Pancreas (tissue), 10 donors: ENCODE measurements around the gene CLCN6. TPM values are rescaled to one million over a fixed set of nuclear protein-coding genes. Genes with fewer than 3 reads are reported as not detected.

Experiments
- ATAC-seq, 4 donors: fragments of 200-7000 bp; cut with Tn5 transposase; one replicate each; pipeline versions ENCODE4 v1.8.0 to v1.9.1; 2020; ENCODE audit warnings: mild to moderate bottlenecking in 4 of 4, moderate library complexity in 4 of 4
- DNase-seq, 6 donors: peaks; one replicate each; pipeline ENCODE4 v3.0.0-alpha.2; 2020
- FAIRE-seq: peaks from 2 replicates; lab custom pipeline; 2012; peaks lifted over from hg19 to GRCh38; lab: Jason Lieb, UNC
- H3K27ac ChIP-seq, 4 donors: fragments of 200-600 bp; sonication (generic); 1 replicate in 3 of 4; 2 replicates in 1 of 4; pipeline versions ENCODE4 v1.5.0 to v1.8.0; 2020
- H3K27me3 ChIP-seq, 4 donors: fragments of 200-600 bp; one replicate each; pipeline ENCODE4 v1.8.0; 2021
- H3K36me3 ChIP-seq, 3 donors: fragments of 200-600 bp; sonication (generic) in 1 of 3; one replicate each; pipeline versions ENCODE4 v1.5.0 to v1.8.0; 2020 to 2021
- H3K4me1 ChIP-seq, 3 donors: fragments of 200-600 bp; one replicate each; pipeline ENCODE4 v1.8.0; 2021
- H3K4me3 ChIP-seq, 4 donors: fragments of 200-600 bp; sonication (generic) in 2 of 4; one replicate each; pipeline versions ENCODE4 v1.5.0 to v1.8.0; 2020 to 2021
- H3K9me3 ChIP-seq, 4 donors: fragments of 200-600 bp; one replicate each; pipeline ENCODE4 v1.8.0; 2021
- WGBS, 2 donors: extraction: QIAGEN DNeasy Blood & Tissue Kit; methylation state at CpG; one replicate each; pipeline ENCODE4 v1.1.7; 2013; 5-methylcytosine and 5-hydroxymethylcytosine counted together
- intact Hi-C, 3 donors: fragments of 100-400 bp; cut with DNase I; formaldehyde crosslinking; loops; one replicate each; pipeline versions ENCODE4 v1.11.1 to v1.14.2; 2022
- polyA plus RNA-seq, 2 donors: library from polyadenylated mRNA; stranded (reverse); fragments of 200-250 nt; gene quantifications; one replicate each; pipeline ENCODE4 v1.2.3, GENCODE V29; 2013
- total RNA-seq, 6 donors: library from RNA; stranded (reverse); fragmentation: NEBNext Ultra II Directional in 4 of 6; extraction: Animal tissue kit (Norgen Biotek cat#: 25700) in 4 of 6; gene quantifications; one replicate each; pipeline versions ENCODE4 v1.2.1 to v1.2.4, GENCODE V29; 2021 to 2023
- TF ChIP-seq, protein P1 (sequence below), 4 donors: fragments of 200-600 bp; sonication (generic) in 3 of 4; IDR thresholded peaks; one replicate each; pipeline versions ENCODE4 v1.5.0 to v1.8.0; 2021; ENCODE audit warnings: antibody characterized with exemption in 4 of 4
- donor health status: healthy with polysubstance abuse.
- donor health status: DM: no; HTN: no; CAD: no; lungs with moderate emphysema.
- donor health status: DM: no; HTN: no; CAD: no.
- donor health status: control.
- donor health status: control.
- donor health status: Bipolar disorder and iron deficiency.
- donor health status: DM: yes; HTN: yes; CAD: no.
- donor health status: DM: no; HTN: no; CAD: no.
- donor health status: DM: no; HTN: no; CAD: no.
- donor health status: DM: yes; HTN: yes; CAD: no.

CLCN6 gene
- total and polyA plus RNA-seq, 8 donors, result 4.3 to 16.8 (median 7.6) TPM

DNA sequence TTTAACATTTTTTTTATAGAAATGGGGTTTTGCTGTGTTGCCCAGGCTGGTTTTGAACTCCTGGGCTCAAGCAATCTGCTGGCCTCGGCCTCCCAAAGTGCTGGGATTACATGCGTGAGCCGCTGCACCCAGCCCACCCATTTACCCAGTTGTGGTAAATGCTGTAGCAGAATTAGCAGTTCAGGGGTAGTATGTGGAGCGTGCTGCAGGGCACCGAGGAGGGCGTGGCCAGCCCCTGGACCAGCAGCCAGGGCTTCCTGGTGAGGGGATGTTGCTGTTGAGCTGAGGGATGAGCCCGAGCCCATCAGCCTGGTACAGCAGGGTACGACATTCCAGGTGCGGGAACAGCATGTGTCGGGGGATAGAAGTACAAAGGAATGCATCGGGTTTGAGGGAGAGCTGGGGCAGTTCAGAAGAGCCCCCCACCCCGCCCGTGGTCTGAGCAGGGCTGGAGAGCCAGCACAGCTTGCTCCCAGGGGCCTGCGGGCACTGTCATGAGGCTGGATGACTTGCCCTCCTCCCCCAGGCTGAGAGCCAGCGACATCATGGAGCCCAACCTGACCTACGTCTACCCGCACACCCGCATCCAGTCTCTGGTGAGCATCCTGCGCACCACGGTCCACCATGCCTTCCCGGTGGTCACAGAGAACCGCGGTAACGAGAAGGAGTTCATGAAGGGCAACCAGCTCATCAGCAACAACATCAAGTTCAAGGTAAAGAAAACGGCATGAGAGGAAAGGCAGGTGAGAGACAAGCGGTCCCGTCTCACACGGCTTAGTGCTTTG is 29.6 kb downstream of the CLCN6 start:
- H3K27me3 ChIP-seq, result no peaks in the 10 kb centered on the region
- WGBS, 2 donors, result 87 to 93% methylated on average over 26 to 28 of the region's 28 CpGs
- H3K4me1 ChIP-seq, result no peaks in the 10 kb centered on the region
- TF ChIP-seq, protein P1, sequence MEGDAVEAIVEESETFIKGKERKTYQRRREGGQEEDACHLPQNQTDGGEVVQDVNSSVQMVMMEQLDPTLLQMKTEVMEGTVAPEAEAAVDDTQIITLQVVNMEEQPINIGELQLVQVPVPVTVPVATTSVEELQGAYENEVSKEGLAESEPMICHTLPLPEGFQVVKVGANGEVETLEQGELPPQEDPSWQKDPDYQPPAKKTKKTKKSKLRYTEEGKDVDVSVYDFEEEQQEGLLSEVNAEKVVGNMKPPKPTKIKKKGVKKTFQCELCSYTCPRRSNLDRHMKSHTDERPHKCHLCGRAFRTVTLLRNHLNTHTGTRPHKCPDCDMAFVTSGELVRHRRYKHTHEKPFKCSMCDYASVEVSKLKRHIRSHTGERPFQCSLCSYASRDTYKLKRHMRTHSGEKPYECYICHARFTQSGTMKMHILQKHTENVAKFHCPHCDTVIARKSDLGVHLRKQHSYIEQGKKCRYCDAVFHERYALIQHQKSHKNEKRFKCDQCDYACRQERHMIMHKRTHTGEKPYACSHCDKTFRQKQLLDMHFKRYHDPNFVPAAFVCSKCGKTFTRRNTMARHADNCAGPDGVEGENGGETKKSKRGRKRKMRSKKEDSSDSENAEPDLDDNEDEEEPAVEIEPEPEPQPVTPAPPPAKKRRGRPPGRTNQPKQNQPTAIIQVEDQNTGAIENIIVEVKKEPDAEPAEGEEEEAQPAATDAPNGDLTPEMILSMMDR (IDR thresholded peaks at IDR 0.05), result no peak
- H3K9me3 ChIP-seq, result no peaks in the 10 kb centered on the region
- intact Hi-C loops, result loop anchor here in 2 of 3 donors (5.0 to 10.0 kb wide), 3 partner anchors 62 to 149 kb away; partner anchors contain the start of gene MFN2 (in 1 of the 2)
- H3K36me3 ChIP-seq, result peaks cover 8 to 69% (median 27%) of the 10 kb centered on the region in 3 donors
- no peak for ATAC-seq
- DNase-seq, result no peak
- no peak for FAIRE-seq
- H3K27ac ChIP-seq, result no peak overlapping the region
- H3K4me3 ChIP-seq, result no peak overlapping the region

DNA sequence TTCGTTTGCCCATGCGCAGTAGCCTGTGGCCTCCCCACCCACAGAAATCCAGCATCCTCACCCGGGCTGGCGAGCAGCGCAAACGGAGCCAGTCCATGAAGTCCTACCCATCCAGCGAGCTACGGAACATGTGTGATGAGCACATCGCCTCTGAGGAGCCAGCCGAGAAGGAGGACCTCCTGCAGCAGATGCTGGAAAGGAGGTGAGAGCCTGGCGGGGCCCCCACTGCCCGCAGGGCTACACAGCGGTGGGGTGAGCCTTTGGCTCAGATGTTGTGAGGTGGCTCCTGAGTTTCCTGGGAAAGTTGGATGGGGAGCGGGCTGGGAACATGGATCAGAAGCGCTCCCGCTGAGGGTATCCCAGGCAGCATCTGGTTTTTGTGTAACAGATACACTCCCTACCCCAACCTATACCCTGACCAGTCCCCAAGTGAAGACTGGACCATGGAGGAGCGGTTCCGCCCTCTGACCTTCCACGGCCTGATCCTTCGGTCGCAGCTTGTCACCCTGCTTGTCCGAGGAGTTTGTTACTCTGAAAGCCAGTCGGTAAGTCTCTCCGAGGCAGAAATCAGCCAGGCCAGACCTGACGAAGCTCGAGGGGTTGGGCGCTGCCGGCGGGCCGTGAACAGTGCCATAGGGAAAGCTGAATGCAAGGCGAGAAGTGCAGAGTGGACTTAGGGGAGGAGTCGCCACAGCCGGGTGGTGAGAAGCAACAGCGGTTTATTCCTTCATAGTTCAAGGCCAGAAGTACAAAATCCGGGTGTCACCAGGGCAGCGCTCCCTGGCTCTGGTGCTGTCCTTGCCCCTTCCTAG is 31.2 kb downstream of the CLCN6 start:
- FAIRE-seq (no peak), DNase-seq (no peak), ATAC-seq (no peak)
- intact Hi-C loops, result loop anchor here in 2 of 3 donors (5.0 to 10.0 kb wide), 3 partner anchors 60 to 148 kb away; partner anchors contain the start of gene MFN2 (in 1 of the 2)
- H3K27me3 ChIP-seq, result no peaks in the 10 kb centered on the region
- H3K36me3 ChIP-seq, result peaks cover 8 to 81% (median 33%) of the 10 kb centered on the region in 3 donors
- H3K4me1 ChIP-seq, result no peaks in the 10 kb centered on the region
- H3K4me3 ChIP-seq, result no peak overlapping the region
- H3K9me3 ChIP-seq, result no peaks in the 10 kb centered on the region
- TF ChIP-seq, protein P1 (IDR thresholded peaks at IDR 0.05), result no peak
- H3K27ac ChIP-seq, result no peak overlapping the region
- WGBS, 2 donors, result 87 to 89% methylated on average over 36 of the region's 36 CpGs

DNA sequence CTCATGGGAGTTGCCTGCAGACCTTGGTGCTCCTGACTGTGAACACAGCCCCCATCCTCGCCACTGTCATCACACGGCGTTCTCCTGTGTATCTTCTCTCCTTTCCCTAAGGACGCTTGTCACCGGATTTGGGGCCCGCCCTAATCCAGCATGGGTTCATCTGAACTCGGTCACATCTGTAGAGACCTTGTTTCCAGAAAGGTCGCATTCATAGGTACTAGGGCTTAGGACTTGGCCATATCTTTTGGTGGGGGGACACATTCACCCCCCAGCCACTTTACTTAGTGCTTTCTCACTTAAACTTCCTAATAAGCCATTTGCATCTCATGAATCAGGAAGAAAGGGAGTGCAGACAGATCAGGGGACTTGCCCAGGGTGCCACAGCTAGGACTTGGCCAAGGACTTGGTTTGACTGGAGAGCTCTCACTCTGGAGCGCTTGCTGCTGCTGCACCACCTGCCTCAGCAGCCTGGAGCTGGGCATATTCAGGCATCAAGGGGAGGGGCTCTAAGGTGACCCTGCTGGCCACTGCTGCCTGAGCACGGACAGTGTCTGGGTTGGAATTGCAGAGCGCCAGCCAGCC is 31.9 kb downstream of the CLCN6 start:
- H3K36me3 ChIP-seq, result peaks cover 8 to 81% (median 33%) of the 10 kb centered on the region in 3 donors
- H3K4me3 ChIP-seq, result no peak overlapping the region
- H3K27ac ChIP-seq, result no peak overlapping the region
- no peaks in the 10 kb centered on the region for H3K9me3 ChIP-seq
- 88 to 89% methylated on average over 11 of the region's 11 CpGs for WGBS, 2 donors
- TF ChIP-seq, protein P1 (IDR thresholded peaks at IDR 0.05), result no peak
- FAIRE-seq (no peak), DNase-seq (no peak), ATAC-seq (peak; percentile 3 to 20 (median 12))
- intact Hi-C loops, result loop anchor here in 2 of 3 donors (5.0 to 10.0 kb wide), 3 partner anchors 59 to 147 kb away; partner anchors contain the start of gene MFN2 (in 1 of the 2)
- H3K4me1 ChIP-seq, result no peaks in the 10 kb centered on the region
- H3K27me3 ChIP-seq, result no peaks in the 10 kb centered on the region

DNA sequence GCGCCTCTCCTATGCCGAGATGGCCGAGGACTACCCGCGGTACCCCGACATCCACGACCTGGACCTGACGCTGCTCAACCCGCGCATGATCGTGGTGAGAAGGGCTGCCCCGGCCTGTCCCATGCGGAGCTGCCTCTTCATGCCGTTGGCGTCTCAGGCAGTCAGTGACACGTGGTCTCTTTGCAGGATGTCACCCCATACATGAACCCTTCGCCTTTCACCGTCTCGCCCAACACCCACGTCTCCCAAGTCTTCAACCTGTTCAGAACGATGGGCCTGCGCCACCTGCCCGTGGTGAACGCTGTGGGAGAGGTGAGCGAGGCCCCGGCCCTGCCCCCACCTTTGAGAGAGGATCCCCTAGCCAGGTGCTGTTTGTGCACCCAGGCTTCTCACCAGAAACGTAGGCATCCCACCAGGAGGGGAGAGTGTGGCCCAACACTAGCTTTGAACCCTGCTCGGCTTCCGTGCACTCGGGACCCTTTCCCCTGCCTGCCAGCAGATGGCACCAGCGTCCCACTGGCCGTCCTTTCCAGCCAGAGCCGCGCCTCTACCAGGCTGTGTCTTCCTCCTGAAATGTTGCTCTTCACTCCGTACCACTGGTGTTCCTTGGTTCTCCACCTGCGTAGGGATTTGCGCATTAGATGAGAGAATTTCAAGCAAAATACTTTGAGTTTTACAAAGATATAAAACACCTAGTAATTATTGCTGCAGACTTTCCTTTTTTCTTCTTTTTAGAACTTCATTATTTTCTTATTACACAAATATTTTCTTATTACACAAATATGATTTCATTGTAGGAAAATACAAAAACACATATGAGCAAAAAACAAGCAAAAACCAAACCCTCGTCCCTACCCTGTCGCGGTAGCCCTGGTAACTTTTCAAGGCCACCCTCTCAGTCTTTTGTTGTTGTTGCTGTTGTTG is 32.6 kb downstream of the CLCN6 start:
- WGBS, 2 donors, result 56 to 62% methylated on average over 40 of the region's 40 CpGs
- Histone ChIP-seq H3K27ac (no peak overlapping the region), H3K4me1 (no peaks in the 10 kb centered on the region), H3K36me3 (peaks cover 8 to 79% (median 30%) of the 10 kb centered on the region in 3 donors), H3K9me3 (no peaks in the 10 kb centered on the region), H3K4me3 (no peak overlapping the region), H3K27me3 (no peaks in the 10 kb centered on the region)
- ATAC-seq (peak; percentile 87 to 96 (median 92)), DNase-seq (peak; percentile 35 to 90 (median 72)), FAIRE-seq (no peak)
- intact Hi-C loops, result loop anchor here in 2 of 3 donors (5.0 to 10.0 kb wide), 3 partner anchors 59 to 146 kb away; partner anchors contain the start of gene MFN2 (in 1 of the 2)
- TF ChIP-seq, protein P1 (IDR thresholded peaks at IDR 0.05), result peak; percentile 79 to 93 (median 92)
